IgD-negative memory B cell (primary cell): ENCODE results near the gene FUT7. TPM values are rescaled to one million over a fixed set of nuclear protein-coding genes. Genes with fewer than 3 reads are reported as not detected.
"Not testable (repeated sequence)": the region's sequence is repeated elsewhere in the genome, so short reads cannot be mapped to it uniquely, and the experiment has no call there.

ENCODE experiments used
- H3K27ac Mint-ChIP-seq, 3 donors: one replicate each; pipeline ENCODE4 v1.8.0; 2020 to 2022; ENCODE audit warnings: mild to moderate bottlenecking in 3 of 3, mixed read lengths in 3 of 3, moderate library complexity in 1 of 3
- H3K27me3 Mint-ChIP-seq: one replicate; pipeline ENCODE4 v1.8.0; 2021; ENCODE audit warnings: mixed read lengths
- H3K36me3 Mint-ChIP-seq: one replicate; pipeline ENCODE4 v1.8.0; 2020; ENCODE audit warnings: mild to moderate bottlenecking, mixed read lengths
- H3K4me1 Mint-ChIP-seq, 3 donors: one replicate each; pipeline ENCODE4 v1.8.0; 2020 to 2022; ENCODE audit warnings: mixed read lengths in 3 of 3, mild to moderate bottlenecking in 1 of 3
- H3K4me3 Mint-ChIP-seq, 4 donors: one replicate each; pipeline ENCODE4 v1.8.0; 2020 to 2022; ENCODE audit warnings: mild to moderate bottlenecking in 4 of 4, mixed read lengths in 4 of 4, moderate library complexity in 3 of 4
- H3K9me3 Mint-ChIP-seq, 3 donors: one replicate each; pipeline ENCODE4 v1.8.0; 2020 to 2021; ENCODE audit warnings: mixed read lengths in 3 of 3, mild to moderate bottlenecking in 1 of 3
- polyA plus RNA-seq: library from polyadenylated mRNA; unstranded; fragments of 300-500 nt; fragmentation: Illumina TruSeq; gene quantifications from one replicate; pipeline ENCODE4 v1.2.3, GENCODE V29; 2021

FUT7 gene
- polyA plus RNA-seq, 1 donor from 2014 or later, result 26.6 TPM

- no peaks in the 10 kb centered on the region for H3K4me1 Mint-ChIP-seq
- H3K36me3 Mint-ChIP-seq, result peaks cover 3% of the 10 kb centered on the region
- no peaks in the 10 kb centered on the region for H3K27me3 Mint-ChIP-seq
- H3K9me3 Mint-ChIP-seq, result no peaks in the 10 kb centered on the region
- H3K27ac Mint-ChIP-seq, result no peak overlapping the region
- H3K4me3 Mint-ChIP-seq, result no peak overlapping the region
These were observed 16.9 kb downstream of the FUT7 start for GRCh38 chr9:137014776-137015539.

- no peak overlapping the region for H3K27ac Mint-ChIP-seq
- H3K9me3 Mint-ChIP-seq, result no peaks in the 10 kb centered on the region
- peaks cover 1% of the 10 kb centered on the region for H3K36me3 Mint-ChIP-seq
- peak overlapping the region in 1 of 4 donors; percentile 22 for H3K4me3 Mint-ChIP-seq
- H3K27me3 Mint-ChIP-seq, result no peaks in the 10 kb centered on the region
- no peaks in the 10 kb centered on the region for H3K4me1 Mint-ChIP-seq
These were observed 17.7 kb downstream of the FUT7 start for GRCh38 chr9:137014166-137014565.

GRCh38 chr9:137013571-137013940 is 18.3 kb downstream of the FUT7 start:
- Mint-ChIP-seq H3K4me1 (no peaks in the 10 kb centered on the region), H3K27ac (no peak overlapping the region), H3K27me3 (no peaks in the 10 kb centered on the region), H3K9me3 (no peaks in the 10 kb centered on the region), H3K4me3 (no peak overlapping the region), H3K36me3 (peaks cover under 1% of the 10 kb centered on the region)

- H3K27ac Mint-ChIP-seq, result no peak overlapping the region
- no peaks in the 10 kb centered on the region for H3K27me3 Mint-ChIP-seq
- no peak overlapping the region for H3K4me3 Mint-ChIP-seq
- no peaks in the 10 kb centered on the region for H3K36me3 Mint-ChIP-seq
- H3K9me3 Mint-ChIP-seq, result no peaks in the 10 kb centered on the region
- no peaks in the 10 kb centered on the region for H3K4me1 Mint-ChIP-seq
These were observed 19.0 kb downstream of the FUT7 start for GRCh38 chr9:137012694-137013570.

- H3K9me3 Mint-ChIP-seq, result no peaks in the 10 kb centered on the region
- no peaks in the 10 kb centered on the region for H3K36me3 Mint-ChIP-seq
- no peaks in the 10 kb centered on the region for H3K27me3 Mint-ChIP-seq
- no peak overlapping the region for H3K4me3 Mint-ChIP-seq
- H3K4me1 Mint-ChIP-seq, result no peaks in the 10 kb centered on the region
- H3K27ac Mint-ChIP-seq, result no peak overlapping the region
These were observed 19.8 kb downstream of the FUT7 start for GRCh38 chr9:137011907-137012675.

GRCh38 chr9:137011156-137011555 is 20.7 kb downstream of the FUT7 start:
- Mint-ChIP-seq H3K27me3 (peaks cover 3% of the 10 kb centered on the region), H3K9me3 (no peaks in the 10 kb centered on the region), H3K4me3 (no peak overlapping the region), H3K4me1 (no peaks in the 10 kb centered on the region), H3K36me3 (no peaks in the 10 kb centered on the region), H3K27ac (no peak overlapping the region)

GRCh38 chr9:137009938-137010732 is 21.8 kb downstream of the FUT7 start:
- Mint-ChIP-seq H3K36me3 (no peaks in the 10 kb centered on the region), H3K4me1 (no peaks in the 10 kb centered on the region), H3K27ac (no peak overlapping the region), H3K9me3 (no peaks in the 10 kb centered on the region), H3K4me3 (no peak overlapping the region), H3K27me3 (peaks cover 3% of the 10 kb centered on the region)

- Mint-ChIP-seq H3K4me3 (no peak overlapping the region), H3K9me3 (peaks cover 0 to 1% (median 0%) of the 10 kb centered on the region in 3 donors), H3K27ac (no peak overlapping the region), H3K4me1 (no peaks in the 10 kb centered on the region), H3K27me3 (peaks cover 3% of the 10 kb centered on the region), H3K36me3 (no peaks in the 10 kb centered on the region)
These were observed 22.7 kb downstream of the FUT7 start for GRCh38 chr9:137009217-137009616.

- Mint-ChIP-seq H3K4me3 (no peak overlapping the region), H3K27me3 (peaks cover 3% of the 10 kb centered on the region), H3K9me3 (peaks cover 0 to 1% (median 0%) of the 10 kb centered on the region in 3 donors), H3K4me1 (no peaks in the 10 kb centered on the region), H3K36me3 (no peaks in the 10 kb centered on the region), H3K27ac (no peak overlapping the region)
These were observed 23.6 kb downstream of the FUT7 start for GRCh38 chr9:137008312-137008711.

- Mint-ChIP-seq H3K27ac (no peak overlapping the region), H3K4me3 (no peak overlapping the region), H3K4me1 (no peaks in the 10 kb centered on the region), H3K27me3 (peaks cover 3% of the 10 kb centered on the region), H3K9me3 (peaks cover 0 to 1% (median 0%) of the 10 kb centered on the region in 3 donors), H3K36me3 (no peaks in the 10 kb centered on the region)
These were observed 24.0 kb downstream of the FUT7 start for GRCh38 chr9:137007816-137008270.

- H3K4me1 Mint-ChIP-seq, result no peaks in the 10 kb centered on the region
- no peak overlapping the region for H3K4me3 Mint-ChIP-seq
- H3K9me3 Mint-ChIP-seq, result peaks cover 0 to 1% (median 0%) of the 10 kb centered on the region in 3 donors
- no peak overlapping the region for H3K27ac Mint-ChIP-seq
- peaks cover 3% of the 10 kb centered on the region for H3K27me3 Mint-ChIP-seq
- H3K36me3 Mint-ChIP-seq, result no peaks in the 10 kb centered on the region
These were observed 24.6 kb downstream of the FUT7 start for GRCh38 chr9:137007108-137007815.

GRCh38 chr9:137006116-137007003 is 25.5 kb downstream of the FUT7 start:
- H3K27ac Mint-ChIP-seq, result no peak overlapping the region
- H3K27me3 Mint-ChIP-seq, result peaks cover 3% of the 10 kb centered on the region
- H3K36me3 Mint-ChIP-seq, result no peaks in the 10 kb centered on the region
- no peak overlapping the region for H3K4me3 Mint-ChIP-seq
- H3K4me1 Mint-ChIP-seq, result no peaks in the 10 kb centered on the region
- H3K9me3 Mint-ChIP-seq, result peaks cover 0 to 1% (median 0%) of the 10 kb centered on the region in 3 donors

GRCh38 chr9:137004285-137004684 is 27.6 kb downstream of the FUT7 start:
- not testable (repeated sequence) for H3K36me3 Mint-ChIP-seq, H3K27ac Mint-ChIP-seq, H3K9me3 Mint-ChIP-seq, H3K27me3 Mint-ChIP-seq
- peak overlapping the region in 1 of 4 donors; percentile 22 for H3K4me3 Mint-ChIP-seq
- H3K4me1 Mint-ChIP-seq, result peaks cover 8 to 13% (median 8%) of the 10 kb centered on the region in 3 donors
